Activated naive CD8-positive, alpha-beta T cell treated with anti-CD3 and anti-CD28 coated beads, Interleukin-2, amount 10 ng/mL, durations not matched to agents 7 days and 5 days (primary cell): ENCODE results near the gene IFT43. TPM values are rescaled to one million over a fixed set of nuclear protein-coding genes. Genes with fewer than 3 reads are reported as not detected.

ENCODE experiments used
- ATAC-seq: fragments of 150-1000 bp; cut with Tn5 transposase; one replicate; pipeline ENCODE4 v1.10.0; 2021; ENCODE audit warnings: low read depth, moderate library complexity
- POLR2A ChIA-PET: fragments of 350-600 bp; sonication (Branson Sonifier 250); formaldehyde crosslinking; loops from one replicate; lab custom pipeline; 2021; ENCODE audit warnings: antibody characterized with exemption; lab: Charles Lee
- DNase-seq: peaks from one replicate; pipeline ENCODE4 v3.0.0; 2021
- H3K27ac Mint-ChIP-seq: one replicate; pipeline ENCODE4 v1.8.0; 2022; ENCODE audit warnings: mild to moderate bottlenecking, mixed read lengths
- H3K27me3 Mint-ChIP-seq: one replicate; pipeline ENCODE4 v1.8.0; 2022; ENCODE audit warnings: mild to moderate bottlenecking, moderate library complexity, mixed read lengths
- H3K36me3 Mint-ChIP-seq: one replicate; pipeline ENCODE4 v1.8.0; 2021; ENCODE audit warnings: mild to moderate bottlenecking, mixed read lengths
- H3K4me1 Mint-ChIP-seq: one replicate; pipeline ENCODE4 v1.8.0; 2021; ENCODE audit warnings: mixed read lengths
- H3K4me3 Mint-ChIP-seq: one replicate; pipeline ENCODE4 v1.8.0; 2022; ENCODE audit warnings: mild to moderate bottlenecking, moderate library complexity, mixed read lengths
- H3K9me3 Mint-ChIP-seq: one replicate; pipeline ENCODE4 v1.8.0; 2021; ENCODE audit warnings: mixed read lengths
- total RNA-seq, 2 experiments: library from RNA; stranded (reverse); gene quantifications; one replicate each; pipeline ENCODE4 v1.2.3, GENCODE V29; 2021

The IFT43 gene
- total RNA-seq, 2 experiments from 2014 or later: 8.0 to 8.2 TPM

DNA sequence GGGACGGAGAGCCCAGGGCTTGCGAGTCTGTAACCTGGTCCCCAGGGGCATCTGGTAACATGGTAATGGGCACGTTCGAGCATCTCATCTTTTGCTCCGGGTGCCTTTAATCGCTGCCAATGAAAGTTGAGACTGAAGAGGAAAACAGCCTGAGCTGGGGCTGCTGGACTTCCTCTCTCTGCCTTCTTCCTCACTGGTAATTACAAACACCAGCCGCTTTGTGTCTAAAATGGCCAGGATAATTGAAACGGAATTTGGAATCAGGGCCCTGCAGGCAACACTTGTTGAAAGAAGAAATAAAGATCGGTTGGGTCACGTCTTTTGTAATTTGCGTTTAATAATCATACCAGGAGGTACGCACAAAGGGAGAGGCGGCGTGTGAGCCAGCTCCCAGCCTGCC lies 114.7 kb downstream of the IFT43 start:
- Mint-ChIP-seq H3K27ac (no peak overlapping the region), H3K9me3 (no peaks in the 10 kb centered on the region), H3K36me3 (no peaks in the 10 kb centered on the region), H3K27me3 (peaks cover 3% of the 10 kb centered on the region), H3K4me1 (no peaks in the 10 kb centered on the region), H3K4me3 (no peak overlapping the region)
- POLR2A ChIA-PET: no interaction called here
- DNase-seq (no peak), ATAC-seq (no peak)

DNA sequence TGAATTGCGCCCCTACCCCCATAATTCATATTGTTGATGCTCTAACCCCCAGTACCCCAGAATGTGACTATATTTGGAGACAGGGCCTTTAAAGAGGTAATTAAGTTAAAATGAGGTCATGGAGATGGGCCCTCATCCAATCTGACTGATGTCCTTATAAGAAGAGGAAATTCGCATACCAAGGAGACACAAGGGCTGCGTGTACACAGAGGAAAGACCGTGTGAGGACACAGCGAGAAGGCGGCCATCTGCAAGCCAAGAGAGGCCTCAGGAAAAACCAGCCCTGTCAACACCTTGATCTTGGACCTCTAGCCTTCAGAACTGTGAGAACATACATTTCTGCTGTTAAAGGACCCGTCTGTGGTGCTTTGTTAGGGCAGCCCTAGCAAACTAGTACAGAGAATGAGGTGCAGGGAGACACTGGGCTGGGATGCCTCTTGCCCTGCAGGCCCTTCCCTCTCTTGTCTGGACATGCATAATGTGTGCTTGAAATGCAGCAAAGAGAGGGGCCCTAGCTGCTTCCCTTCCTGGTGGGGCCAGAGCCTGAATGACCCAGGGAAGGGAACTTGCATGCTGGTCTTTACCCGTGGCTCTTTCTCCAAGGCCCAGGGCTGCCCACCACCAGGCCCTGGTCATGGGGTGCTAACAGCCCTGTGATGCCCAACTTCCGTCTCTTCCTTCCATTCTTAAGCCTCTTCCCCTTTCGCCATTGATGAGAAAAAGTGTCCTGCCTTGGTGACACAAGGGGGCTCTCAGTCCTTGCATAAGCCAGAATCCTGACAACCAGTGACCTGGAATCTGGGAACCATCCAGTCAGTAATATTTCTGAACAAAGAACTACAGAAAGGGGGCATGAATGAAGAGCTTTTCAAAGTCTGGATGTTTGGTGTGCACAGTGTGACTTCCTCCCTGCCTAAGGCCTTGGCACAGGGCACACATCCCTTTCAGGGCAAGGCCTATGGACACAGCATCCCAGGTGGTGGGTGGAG lies 116.1 kb downstream of the IFT43 start:
- Mint-ChIP-seq H3K36me3 (no peaks in the 10 kb centered on the region), H3K27me3 (peaks cover 7% of the 10 kb centered on the region), H3K4me1 (no peaks in the 10 kb centered on the region), H3K9me3 (no peaks in the 10 kb centered on the region), H3K4me3 (no peak overlapping the region), H3K27ac (no peak overlapping the region)
- ATAC-seq (no peak), DNase-seq (no peak)
- POLR2A ChIA-PET: no interaction called here

DNA sequence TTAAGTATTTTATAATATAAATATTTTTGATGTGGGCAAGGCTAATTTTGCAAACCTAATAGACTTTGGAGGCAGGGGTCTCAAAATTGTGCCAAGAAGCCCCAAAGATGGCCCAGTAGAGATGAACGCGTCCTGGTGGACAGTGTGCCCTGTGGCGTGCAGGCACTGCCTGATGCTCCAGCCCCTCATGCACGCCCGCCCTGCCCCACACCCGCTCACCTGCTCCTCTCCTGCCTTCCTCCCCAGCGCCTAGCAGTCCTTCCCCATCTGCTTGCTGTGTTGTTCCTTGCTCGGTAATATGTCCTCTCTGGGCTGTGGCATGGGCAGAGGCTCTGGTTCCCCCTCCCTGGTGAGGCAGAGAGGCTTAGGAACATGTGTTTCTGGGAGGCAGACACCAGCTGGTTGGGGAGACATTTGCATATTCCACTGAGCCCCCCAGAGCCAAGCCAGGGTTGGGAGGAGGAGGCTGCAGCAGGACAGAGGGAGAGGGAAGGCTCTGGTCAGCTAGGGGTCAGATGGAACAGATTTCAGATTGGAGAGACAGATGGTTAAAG lies 119.3 kb downstream of the IFT43 start:
- peaks cover 8% of the 10 kb centered on the region for H3K27me3 Mint-ChIP-seq
- no peaks in the 10 kb centered on the region for H3K36me3 Mint-ChIP-seq
- POLR2A ChIA-PET: no interaction called here
- ATAC-seq (no peak), DNase-seq (no peak)
- no peaks in the 10 kb centered on the region for H3K4me1 Mint-ChIP-seq
- H3K4me3 Mint-ChIP-seq: no peak overlapping the region
- H3K9me3 Mint-ChIP-seq: no peaks in the 10 kb centered on the region
- H3K27ac Mint-ChIP-seq: no peak overlapping the region

DNA sequence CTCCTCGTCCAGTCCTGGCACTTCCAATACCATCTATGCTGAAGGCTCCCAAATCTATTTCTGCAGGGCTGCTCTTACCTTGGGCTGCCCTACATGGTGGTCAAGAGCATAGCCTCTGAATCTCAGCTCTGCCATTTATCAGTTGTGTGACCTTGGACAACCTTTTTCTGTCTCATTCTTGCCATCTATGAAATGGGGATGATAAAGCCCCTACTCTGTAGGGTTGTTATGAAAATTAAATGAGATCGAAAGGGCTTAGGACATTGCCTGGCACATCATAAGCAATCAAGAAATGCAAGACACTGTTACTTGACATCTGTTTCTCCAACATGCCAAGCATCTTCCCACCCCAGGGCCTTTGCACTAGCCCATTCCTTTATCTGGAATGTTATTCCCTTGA lies 120.6 kb downstream of the IFT43 start:
- DNase-seq (no peak), ATAC-seq (no peak)
- no peaks in the 10 kb centered on the region for H3K36me3 Mint-ChIP-seq
- H3K27me3 Mint-ChIP-seq: peaks cover 8% of the 10 kb centered on the region
- H3K4me3 Mint-ChIP-seq: no peak overlapping the region
- H3K27ac Mint-ChIP-seq: no peak overlapping the region
- H3K9me3 Mint-ChIP-seq: no peaks in the 10 kb centered on the region
- POLR2A ChIA-PET: no interaction called here
- no peaks in the 10 kb centered on the region for H3K4me1 Mint-ChIP-seq

DNA sequence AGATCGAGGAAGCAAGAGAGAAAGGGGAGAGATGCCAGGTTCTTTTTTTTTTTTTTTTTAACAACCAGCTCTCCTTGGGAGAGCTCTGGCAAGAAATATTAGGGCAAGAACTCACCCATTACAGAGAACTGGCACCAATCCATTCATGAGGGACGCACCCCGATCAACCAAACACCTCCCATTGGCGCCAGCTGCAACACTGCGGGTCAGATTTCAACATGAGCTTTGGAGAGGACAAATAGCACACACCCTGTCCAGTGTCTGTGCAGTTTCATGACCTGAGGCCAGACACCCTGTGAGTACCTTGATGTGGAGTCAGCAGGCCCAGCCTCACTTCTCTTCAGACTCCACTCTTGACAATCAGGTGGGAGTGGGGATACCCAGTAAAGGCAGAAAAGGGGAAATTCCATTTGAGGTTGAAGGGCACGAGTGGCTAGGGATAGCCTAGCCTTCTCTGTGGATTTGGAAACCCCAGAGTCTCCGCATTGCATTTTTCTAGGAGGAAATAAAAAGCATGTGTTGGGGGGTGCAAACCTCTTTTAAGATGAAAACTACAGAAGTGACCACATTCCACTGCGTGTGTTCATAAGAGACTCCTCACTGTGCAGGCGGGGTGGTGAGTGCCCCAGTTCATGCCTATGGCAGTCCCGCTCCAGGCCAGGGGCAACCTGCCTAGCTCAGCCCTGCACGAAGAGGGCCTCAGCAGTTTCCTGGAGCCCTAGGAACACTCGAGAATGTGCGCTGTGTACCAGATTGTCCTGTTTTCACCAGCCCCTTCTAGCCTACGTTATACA lies 123.7 kb downstream of the IFT43 start:
- no peaks in the 10 kb centered on the region for H3K4me1 Mint-ChIP-seq
- POLR2A ChIA-PET: no interaction called here
- DNase-seq (no peak), ATAC-seq (no peak)
- H3K27me3 Mint-ChIP-seq: peaks cover 7% of the 10 kb centered on the region
- no peak overlapping the region for H3K27ac Mint-ChIP-seq
- H3K4me3 Mint-ChIP-seq: no peak overlapping the region
- H3K9me3 Mint-ChIP-seq: no peaks in the 10 kb centered on the region
- H3K36me3 Mint-ChIP-seq: no peaks in the 10 kb centered on the region

DNA sequence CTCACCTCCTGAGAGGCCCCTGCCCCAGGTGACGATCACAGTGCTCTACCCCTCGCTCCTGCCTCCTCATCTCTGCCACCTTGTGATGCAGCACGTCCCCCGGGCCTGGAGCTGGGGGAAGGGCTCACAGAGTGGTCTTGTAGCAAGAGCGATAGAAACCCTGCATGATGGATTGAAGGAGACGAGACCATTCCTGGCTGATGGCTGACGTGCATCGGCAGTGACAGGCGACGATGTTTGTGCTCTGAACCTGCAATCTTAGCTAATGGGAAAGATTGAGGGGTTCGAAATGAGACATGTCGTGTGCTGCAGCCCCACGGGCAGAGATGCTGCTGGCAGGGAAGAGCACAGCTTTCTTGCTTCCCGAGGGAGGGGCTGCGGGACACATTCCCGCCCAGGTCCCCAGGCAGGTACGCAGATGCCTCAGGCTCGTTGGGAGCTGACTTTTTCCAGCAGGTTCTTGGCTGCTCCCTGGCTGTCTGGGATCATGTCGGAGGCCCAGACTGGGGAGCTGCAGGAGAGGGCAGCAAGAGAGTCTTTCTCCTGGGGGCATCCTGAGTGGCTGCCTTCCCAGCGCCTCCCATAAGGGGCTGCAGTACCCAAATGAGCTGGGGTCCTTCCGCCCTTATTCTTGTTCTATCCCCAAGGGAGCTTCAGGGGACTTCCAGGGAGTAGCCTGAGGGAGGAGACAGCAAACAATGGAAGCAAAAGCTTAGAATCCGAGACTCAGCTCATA lies 127.5 kb downstream of the IFT43 start:
- H3K36me3 Mint-ChIP-seq: no peaks in the 10 kb centered on the region

DNA sequence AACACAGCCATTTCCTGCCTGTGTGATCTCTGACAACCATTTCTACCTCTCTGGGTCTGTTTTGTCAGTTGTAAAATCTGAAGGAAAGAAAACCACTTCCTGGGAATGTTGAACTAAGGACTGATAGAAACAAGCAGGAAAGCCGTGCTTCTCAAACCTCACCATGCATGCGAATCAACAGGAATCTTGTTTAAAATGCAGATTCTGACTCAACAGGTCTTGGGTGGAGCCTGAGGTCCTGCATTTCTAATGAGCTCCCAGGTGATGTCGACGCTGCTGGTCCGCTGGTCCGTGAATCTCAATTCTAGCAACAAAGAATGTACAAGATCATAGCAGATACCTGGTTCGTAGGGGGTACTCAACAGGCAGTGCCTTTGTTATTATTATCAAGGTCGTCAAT lies 128.1 kb downstream of the IFT43 start:
- DNase-seq: no peak
- Mint-ChIP-seq H3K4me1 (no peaks in the 10 kb centered on the region), H3K36me3 (no peaks in the 10 kb centered on the region), H3K4me3 (no peak overlapping the region), H3K27ac (no peak overlapping the region), H3K9me3 (no peaks in the 10 kb centered on the region), H3K27me3 (no peaks in the 10 kb centered on the region)
- ATAC-seq: no peak
- POLR2A ChIA-PET: no interaction called here

More for the DNA sequence above, 127.5 kb downstream of the IFT43 start:
- H3K27me3 Mint-ChIP-seq: no peaks in the 10 kb centered on the region
- H3K4me1 Mint-ChIP-seq: no peaks in the 10 kb centered on the region
- ATAC-seq (no peak), DNase-seq (no peak)
- H3K27ac Mint-ChIP-seq: no peak overlapping the region
- no peaks in the 10 kb centered on the region for H3K9me3 Mint-ChIP-seq
- H3K4me3 Mint-ChIP-seq: no peak overlapping the region
- POLR2A ChIA-PET: no interaction called here

DNA sequence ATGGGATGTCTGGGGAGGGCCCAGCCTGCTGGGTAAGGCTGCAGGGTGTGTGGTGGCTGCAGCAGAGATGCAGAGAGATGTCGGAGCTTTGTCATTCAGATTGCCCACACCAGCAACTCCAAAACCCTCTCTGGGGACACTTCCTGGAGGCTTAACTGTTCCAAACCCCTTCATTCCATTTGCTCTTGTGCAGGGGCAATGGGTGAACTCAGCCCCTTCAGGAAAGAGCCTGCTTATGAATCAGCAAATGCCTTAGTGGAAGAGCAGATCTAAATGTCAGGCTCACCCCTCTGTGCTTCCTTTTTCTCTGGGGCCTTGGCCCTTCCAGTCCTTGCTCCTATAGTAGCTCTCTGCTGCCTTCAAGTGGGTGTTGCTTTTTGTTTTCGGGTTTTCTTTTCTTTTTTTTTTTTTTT lies 129.5 kb downstream of the IFT43 start:
- Mint-ChIP-seq H3K27ac (no peak overlapping the region), H3K36me3 (no peaks in the 10 kb centered on the region), H3K4me3 (no peak overlapping the region), H3K4me1 (no peaks in the 10 kb centered on the region), H3K9me3 (no peaks in the 10 kb centered on the region), H3K27me3 (no peaks in the 10 kb centered on the region)
- DNase-seq: no peak
- no peak for ATAC-seq
- POLR2A ChIA-PET: no interaction called here

DNA sequence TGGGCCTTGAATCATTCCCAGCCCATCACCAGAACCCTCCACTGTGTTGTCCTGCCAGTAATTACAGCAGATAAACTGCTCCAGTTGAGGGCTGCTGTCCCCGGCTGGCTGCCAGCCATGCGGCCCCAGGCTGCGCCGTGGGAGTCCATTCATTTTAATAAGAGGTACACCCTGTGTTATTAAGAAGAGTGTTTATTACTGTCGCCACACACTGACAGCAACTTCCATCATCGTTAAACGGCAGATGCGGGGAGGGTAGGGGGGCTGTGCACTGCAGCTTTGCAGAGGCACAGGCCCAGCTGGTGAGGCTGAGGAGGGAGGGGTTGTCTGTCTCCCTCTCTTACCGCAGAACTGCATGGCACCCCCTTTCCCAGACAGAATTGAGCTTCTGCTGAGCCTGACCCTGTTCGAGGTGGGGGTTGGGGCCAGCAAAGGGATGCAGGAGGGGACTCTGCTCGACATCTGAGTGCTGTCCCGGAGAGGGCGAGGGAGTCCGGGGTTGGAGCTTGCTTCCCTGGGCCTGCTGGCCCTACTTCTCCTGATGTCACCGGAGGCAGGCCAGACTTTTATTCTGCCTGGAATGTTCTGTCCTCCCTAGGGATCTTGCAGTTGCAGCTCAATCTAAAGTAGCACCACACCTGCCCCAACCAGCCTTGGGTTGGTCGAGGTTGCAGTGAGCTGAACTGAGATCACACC lies 132.4 kb downstream of the IFT43 start:
- no peak for ATAC-seq
- Mint-ChIP-seq H3K27me3 (no peaks in the 10 kb centered on the region), H3K9me3 (no peaks in the 10 kb centered on the region), H3K27ac (no peak overlapping the region), H3K4me3 (no peak overlapping the region), H3K4me1 (no peaks in the 10 kb centered on the region), H3K36me3 (no peaks in the 10 kb centered on the region)
- POLR2A ChIA-PET: no interaction called here
- DNase-seq: no peak

DNA sequence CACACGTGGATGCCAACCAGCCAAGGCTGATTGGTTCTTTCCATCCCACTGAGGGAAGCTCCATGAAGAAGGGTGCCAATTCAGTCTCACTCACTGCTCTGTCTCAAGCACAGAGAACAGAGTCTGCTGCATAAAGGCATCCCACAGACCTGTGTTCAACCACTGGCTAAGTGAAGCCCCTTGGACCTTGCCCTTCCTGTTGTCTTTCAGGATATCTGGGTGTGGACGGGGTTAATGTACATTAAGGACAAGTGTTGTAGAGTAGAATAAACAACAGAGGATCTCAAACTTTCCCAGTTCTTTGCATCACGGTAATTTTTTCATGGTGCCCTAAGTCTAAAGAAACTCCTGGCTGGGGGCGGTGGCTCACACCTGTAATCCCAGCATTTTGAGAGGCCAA lies 133.0 kb downstream of the IFT43 start:
- Mint-ChIP-seq H3K36me3 (no peaks in the 10 kb centered on the region), H3K9me3 (no peaks in the 10 kb centered on the region), H3K4me3 (no peak overlapping the region), H3K27me3 (no peaks in the 10 kb centered on the region), H3K27ac (no peak overlapping the region), H3K4me1 (no peaks in the 10 kb centered on the region)
- POLR2A ChIA-PET: no interaction called here
- DNase-seq (no peak), ATAC-seq (no peak)

DNA sequence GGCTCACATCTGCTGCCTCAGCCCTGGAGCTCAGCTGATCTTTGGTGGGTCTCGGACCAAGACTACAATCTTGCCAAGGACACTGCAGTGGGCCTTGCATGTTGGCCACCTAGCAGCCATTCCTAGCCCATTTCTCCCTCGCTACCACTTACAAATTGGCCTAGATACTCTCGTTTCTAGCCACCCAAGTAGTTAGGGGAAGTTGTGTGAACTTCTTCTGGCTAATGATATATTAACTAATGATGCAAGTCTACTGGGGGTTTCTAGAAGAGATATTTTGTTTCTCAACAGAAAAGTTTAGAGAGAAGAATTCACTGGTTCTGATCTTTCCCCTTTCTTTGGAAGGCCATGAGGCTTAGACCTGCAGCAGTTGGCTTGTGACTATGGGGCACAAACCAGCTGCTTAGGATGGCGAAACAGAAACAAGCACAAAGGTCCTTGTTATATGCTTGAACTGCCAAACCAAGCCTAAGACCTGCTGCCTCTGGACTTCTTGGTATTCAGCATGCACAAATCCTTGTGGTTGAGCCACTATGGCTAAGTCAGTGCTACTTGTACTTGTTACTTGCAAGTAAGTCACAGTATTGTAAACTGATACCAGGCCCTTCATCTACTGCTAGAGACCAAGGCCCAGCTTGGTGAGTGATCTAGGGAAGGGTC lies 135.7 kb downstream of the IFT43 start:
- no peak overlapping the region for H3K4me3 Mint-ChIP-seq
- no peaks in the 10 kb centered on the region for H3K4me1 Mint-ChIP-seq
- no peaks in the 10 kb centered on the region for H3K36me3 Mint-ChIP-seq
- DNase-seq: no peak
- H3K27ac Mint-ChIP-seq: no peak overlapping the region
- H3K9me3 Mint-ChIP-seq: no peaks in the 10 kb centered on the region
- POLR2A ChIA-PET: interaction anchor here (0.6 kb wide), 1 partner anchor 1385 kb away, joined by 4 read pairs; no protein-coding TSS in a partner anchor
- H3K27me3 Mint-ChIP-seq: no peaks in the 10 kb centered on the region
- ATAC-seq: no peak

DNA sequence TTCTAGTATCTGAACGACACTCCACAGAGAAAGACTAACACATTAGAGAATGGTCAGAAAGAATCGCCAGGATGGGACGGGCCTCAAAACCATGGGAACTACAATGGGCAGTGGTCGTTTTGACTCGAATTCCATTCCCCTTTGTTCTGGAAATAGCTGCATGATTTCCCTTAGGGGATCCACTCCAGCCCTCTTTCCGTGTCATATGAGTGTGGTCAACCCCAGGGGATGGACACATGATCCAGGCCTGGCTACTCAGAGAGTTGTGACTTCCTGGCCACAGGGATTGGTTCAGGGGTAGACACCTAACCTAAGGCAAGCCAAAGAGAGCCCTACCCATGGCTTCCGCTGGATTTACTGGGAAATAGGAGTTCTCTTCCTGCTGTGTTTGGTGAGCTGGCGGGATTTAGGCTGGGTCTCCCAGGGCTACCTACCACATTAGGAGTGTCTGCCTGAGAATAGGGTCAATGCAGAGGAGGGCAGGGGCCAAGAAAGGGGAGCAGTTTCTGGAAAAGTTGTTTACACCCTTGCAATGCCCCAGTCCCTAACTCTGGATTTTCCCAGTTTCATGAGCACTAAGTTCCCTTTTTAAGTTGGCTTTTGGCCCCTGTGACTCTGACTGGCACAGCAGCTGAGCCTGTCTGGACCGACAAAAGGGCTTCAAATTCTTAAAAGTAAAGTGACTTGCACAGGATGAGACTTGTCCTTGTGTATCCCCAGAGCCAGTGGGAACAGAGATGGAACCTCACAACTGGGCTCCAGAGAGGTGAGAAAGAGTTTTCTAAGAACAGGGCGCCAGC lies 138.1 kb downstream of the IFT43 start:
- no peaks in the 10 kb centered on the region for H3K4me1 Mint-ChIP-seq
- POLR2A ChIA-PET: no interaction called here
- H3K27me3 Mint-ChIP-seq: peaks cover 9% of the 10 kb centered on the region
- no peak overlapping the region for H3K27ac Mint-ChIP-seq
- peaks cover 3% of the 10 kb centered on the region for H3K9me3 Mint-ChIP-seq
- DNase-seq: no peak
- no peaks in the 10 kb centered on the region for H3K36me3 Mint-ChIP-seq
- H3K4me3 Mint-ChIP-seq: no peak overlapping the region
- ATAC-seq: no peak
